OCI-LY1 (cell line): Measurements from ENCODE around the gene PCED1B.

Experiments used
- CTCF ChIP-seq: fragments of 200-600 bp; sonication (generic), shearing (Covaris generic); IDR thresholded peaks from 2 replicates; pipeline ENCODE4 v1.5.1; 2017; ENCODE audit warnings: mild to moderate bottlenecking, antibody characterized with exemption, low read length, moderate library complexity, mixed read lengths
- EZH2 ChIP-seq: fragments of 200-600 bp; sonication (generic), shearing (Covaris generic); IDR thresholded peaks from 2 replicates; pipeline ENCODE4 v1.8.0; 2017; ENCODE audit warnings: borderline replicate concordance, mixed run types, mild to moderate bottlenecking, antibody characterized with exemption, low read length, moderate library complexity, mixed read lengths

- TF ChIP-seq CTCF (no peak), EZH2 (no peak)
Measured at GRCh38 chr12:47165934-47166333, 86.5 kb downstream of the PCED1B start.
